Large intestine (tissue), 3 donors: ENCODE data around the gene SIDT2. TPM values are rescaled to one million over a fixed set of nuclear protein-coding genes. Genes with fewer than 3 reads are reported as not detected.

ENCODE experiments used
- DNase-seq, 2 donors: peaks; one replicate each; pipeline versions ENCODE4 v3.0.0 to v3.0.0-alpha.2; 2013
- H3K27ac ChIP-seq: one replicate; pipeline ENCODE4 v1.5.1; 2013; ENCODE audit warnings: low read length
- H3K27me3 ChIP-seq: 2 replicates; pipeline ENCODE4 v1.6.1; 2013; ENCODE audit warnings: low read length; ENCODE audit not compliant: control insufficient read depth, insufficient read depth
- H3K36me3 ChIP-seq: 2 replicates; pipeline ENCODE4 v1.6.1; 2013; ENCODE audit warnings: low read length; ENCODE audit not compliant: control insufficient read depth, insufficient read depth
- H3K4me1 ChIP-seq: one replicate; pipeline ENCODE4 v1.6.1; 2013; ENCODE audit warnings: low read length; ENCODE audit not compliant: control insufficient read depth, insufficient read depth
- H3K4me3 ChIP-seq: one replicate; pipeline ENCODE4 v1.5.1; 2013; ENCODE audit warnings: low read length
- H3K9me3 ChIP-seq: one replicate; pipeline ENCODE4 v1.6.1; 2013; ENCODE audit warnings: mild to moderate bottlenecking, low read depth, low read length, moderate library complexity; ENCODE audit not compliant: control insufficient read depth
- WGBS: methylation state at CpG from one replicate; pipeline ENCODE4 v1.1.5; 2013; ENCODE audit warnings: low lambda C conversion rate; ENCODE audit not compliant: insufficient coverage; 5-methylcytosine and 5-hydroxymethylcytosine counted together
- polyA plus RNA-seq: library from polyadenylated mRNA; unstranded; fragments of 120-200 nt; gene quantifications from one replicate; pipeline ENCODE4 v1.2.1, GENCODE V29; 2013

SIDT2 gene
- polyA plus RNA-seq, 1 donor: 94.9 TPM

GRCh38 chr11:117195761-117196160 lies 17.2 kb downstream of the SIDT2 start:
- H3K9me3 ChIP-seq: no peaks in the 10 kb centered on the region
- no CpG with 5 or more reads among the region's 19 CpGs for WGBS
- H3K36me3 ChIP-seq: peaks cover 54% of the 10 kb centered on the region
- no peak for DNase-seq
- H3K27ac ChIP-seq: no peak overlapping the region
- no peak overlapping the region for H3K4me3 ChIP-seq
- H3K27me3 ChIP-seq: no peaks in the 10 kb centered on the region
- H3K4me1 ChIP-seq: peaks cover 10% of the 10 kb centered on the region

DNA sequence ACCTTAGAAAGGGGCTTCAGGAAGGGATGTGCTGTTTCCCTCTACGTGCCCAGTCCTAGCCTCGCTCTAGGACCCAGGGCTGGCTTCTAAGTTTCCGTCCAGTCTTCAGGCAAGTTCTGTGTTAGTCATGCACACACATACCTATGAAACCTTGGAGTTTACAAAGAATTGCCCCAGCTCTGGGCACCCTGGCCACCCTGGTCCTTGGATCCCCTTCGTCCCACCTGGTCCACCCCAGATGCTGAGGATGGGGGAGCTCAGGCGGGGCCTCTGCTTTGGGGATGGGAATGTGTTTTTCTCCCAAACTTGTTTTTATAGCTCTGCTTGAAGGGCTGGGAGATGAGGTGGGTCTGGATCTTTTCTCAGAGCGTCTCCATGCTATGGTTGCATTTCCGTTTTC lies 18.5 kb downstream of the SIDT2 start:
- Histone ChIP-seq H3K9me3 (no peaks in the 10 kb centered on the region), H3K4me1 (peaks cover 10% of the 10 kb centered on the region), H3K27me3 (no peaks in the 10 kb centered on the region), H3K36me3 (peaks cover 46% of the 10 kb centered on the region), H3K27ac (no peak overlapping the region), H3K4me3 (no peak overlapping the region)
- no peak for DNase-seq
- 80% methylated on average over 1 of the region's 7 CpGs for WGBS

- WGBS: no CpG with 5 or more reads among the region's 17 CpGs
- DNase-seq: no peak
- Histone ChIP-seq H3K36me3 (peaks cover 40% of the 10 kb centered on the region), H3K27me3 (no peaks in the 10 kb centered on the region), H3K27ac (peak overlapping the region; percentile 85), H3K4me1 (peaks cover 10% of the 10 kb centered on the region), H3K9me3 (peaks cover under 1% of the 10 kb centered on the region), H3K4me3 (peak overlapping the region; percentile 15)
Observed at GRCh38 chr11:117197516-117198456, 19.2 kb downstream of the SIDT2 start.

DNA sequence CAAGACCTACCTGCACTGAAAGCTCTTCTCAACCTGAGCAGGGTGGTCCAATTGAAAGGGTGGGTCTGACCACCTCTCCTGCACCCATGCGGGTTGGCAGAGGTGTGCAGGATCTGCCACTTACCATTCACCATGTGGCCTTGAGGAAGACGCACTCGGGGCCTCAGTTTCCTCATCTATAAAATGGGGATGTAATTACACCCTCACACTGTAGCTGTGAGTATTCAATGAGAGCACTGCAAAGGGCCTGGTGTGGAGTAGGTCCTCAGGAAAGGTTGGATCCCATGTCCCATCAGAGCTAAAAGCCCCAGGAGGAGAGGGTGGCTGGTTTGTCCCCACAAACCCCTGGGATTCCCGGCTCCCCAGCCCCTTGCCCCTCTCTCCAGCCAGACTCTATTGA lies 20.1 kb downstream of the SIDT2 start:
- Histone ChIP-seq H3K27me3 (no peaks in the 10 kb centered on the region), H3K4me1 (peaks cover 10% of the 10 kb centered on the region), H3K4me3 (peak overlapping the region; percentile 15), H3K36me3 (peaks cover 36% of the 10 kb centered on the region), H3K9me3 (peaks cover 5% of the 10 kb centered on the region), H3K27ac (peak overlapping the region; percentile 85)
- DNase-seq: no peak
- WGBS: no CpG with 5 or more reads among the region's 4 CpGs

DNA sequence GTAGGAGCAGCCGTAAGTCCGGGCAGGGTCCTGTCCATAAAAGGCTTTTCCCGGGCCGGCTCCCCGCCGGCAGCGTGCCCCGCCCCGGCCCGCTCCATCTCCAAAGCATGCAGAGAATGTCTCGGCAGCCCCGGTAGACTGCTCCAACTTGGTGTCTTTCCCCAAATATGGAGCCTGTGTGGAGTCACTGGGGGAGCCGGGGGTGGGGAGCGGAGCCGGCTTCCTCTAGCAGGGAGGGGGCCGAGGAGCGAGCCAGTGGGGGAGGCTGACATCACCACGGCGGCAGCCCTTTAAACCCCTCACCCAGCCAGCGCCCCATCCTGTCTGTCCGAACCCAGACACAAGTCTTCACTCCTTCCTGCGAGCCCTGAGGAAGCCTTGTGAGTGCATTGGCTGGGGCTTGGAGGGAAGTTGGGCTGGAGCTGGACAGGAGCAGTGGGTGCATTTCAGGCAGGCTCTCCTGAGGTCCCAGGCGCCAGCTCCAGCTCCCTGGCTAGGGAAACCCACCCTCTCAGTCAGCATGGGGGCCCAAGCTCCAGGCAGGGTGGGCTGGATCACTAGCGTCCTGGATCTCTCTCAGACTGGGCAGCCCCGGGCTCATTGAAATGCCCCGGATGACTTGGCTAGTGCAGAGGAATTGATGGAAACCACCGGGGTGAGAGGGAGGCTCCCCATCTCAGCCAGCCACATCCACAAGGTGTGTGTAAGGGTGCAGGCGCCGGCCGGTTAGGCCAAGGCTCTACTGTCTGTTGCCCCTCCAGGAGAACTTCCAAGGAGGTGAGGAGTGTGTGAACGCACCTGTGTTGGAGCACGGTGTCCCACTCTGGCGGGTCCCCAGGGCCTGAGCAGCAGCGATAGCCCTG lies 20.7 kb downstream of the SIDT2 start, which contains the start of gene TAGLN:
TAGLN (plus strand) TSS at position 318 of the 863 bp plus-strand sequence. CDS start 3,644 bp downstream, outside the sequence.
- peaks cover 9% of the 10 kb centered on the region for H3K9me3 ChIP-seq
- WGBS: no CpG with 5 or more reads among the region's 34 CpGs
- peaks cover 10% of the 10 kb centered on the region for H3K4me1 ChIP-seq
- H3K4me3 ChIP-seq: peak within 1 kb of the TSS; percentile 41
- DNase-seq: peak; percentile 43 to 69
- peak within 1 kb of the TSS; percentile 85 for H3K27ac ChIP-seq
- H3K27me3 ChIP-seq: no peaks in the 10 kb centered on the region
- peaks cover 36% of the 10 kb centered on the region for H3K36me3 ChIP-seq

GRCh38 chr11:117199916-117200812 lies 21.6 kb downstream of the SIDT2 start:
- H3K27ac ChIP-seq: peak overlapping the region; percentile 62
- H3K36me3 ChIP-seq: peaks cover 40% of the 10 kb centered on the region
- H3K9me3 ChIP-seq: peaks cover 11% of the 10 kb centered on the region
- DNase-seq: no peak
- peaks cover 10% of the 10 kb centered on the region for H3K4me1 ChIP-seq
- H3K4me3 ChIP-seq: peak overlapping the region; percentile 41
- no peaks in the 10 kb centered on the region for H3K27me3 ChIP-seq
- no CpG with 5 or more reads among the region's 13 CpGs for WGBS

DNA sequence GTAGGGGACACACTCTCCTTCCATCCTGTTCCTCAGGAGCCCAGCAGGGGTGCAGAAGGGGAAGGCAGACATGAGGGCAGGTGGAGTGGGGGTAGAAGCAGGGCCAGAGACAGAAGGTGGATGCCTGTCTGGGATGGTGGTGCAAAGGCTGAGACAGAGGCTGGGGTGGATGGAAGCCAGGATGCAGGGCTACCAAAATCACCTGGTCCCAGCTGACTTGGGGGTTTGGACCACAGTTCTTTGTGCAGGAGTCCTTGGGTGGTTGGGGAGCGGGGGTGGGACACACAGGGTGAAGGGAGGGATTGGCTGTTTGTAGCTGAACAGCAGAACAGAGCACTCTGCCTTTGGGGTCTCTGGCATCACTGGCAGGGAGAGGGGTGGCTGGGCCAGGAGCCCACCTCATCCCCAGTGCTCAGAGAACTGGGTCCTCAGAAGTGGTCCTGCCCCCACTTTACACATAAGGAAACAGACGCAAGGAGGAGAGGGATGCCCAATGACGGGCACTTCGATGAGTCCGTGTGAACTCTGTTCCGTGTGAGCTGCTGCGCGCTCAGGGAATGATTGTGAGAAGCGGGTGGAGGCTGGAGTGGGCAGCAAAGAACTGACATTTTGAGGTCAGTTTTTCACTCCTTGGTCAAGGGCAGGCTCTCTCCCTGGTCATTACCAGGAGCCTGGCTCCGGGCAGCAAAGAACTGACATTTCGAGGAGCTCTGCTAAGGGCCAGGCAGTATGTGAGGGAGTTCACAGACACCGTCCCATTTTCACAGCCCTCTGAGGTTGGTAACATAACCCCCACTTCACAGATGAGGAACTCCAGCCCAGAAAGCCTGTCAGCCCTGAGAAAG lies 22.5 kb downstream of the SIDT2 start:
- peaks cover 10% of the 10 kb centered on the region for H3K4me1 ChIP-seq
- peaks cover 11% of the 10 kb centered on the region for H3K9me3 ChIP-seq
- no CpG with 5 or more reads among the region's 12 CpGs for WGBS
- H3K4me3 ChIP-seq: peak overlapping the region; percentile 41
- H3K27me3 ChIP-seq: no peaks in the 10 kb centered on the region
- peaks cover 39% of the 10 kb centered on the region for H3K36me3 ChIP-seq
- no peak for DNase-seq
- peak overlapping the region; percentile 62 for H3K27ac ChIP-seq

- H3K4me1 ChIP-seq: peaks cover 10% of the 10 kb centered on the region
- peaks cover 34% of the 10 kb centered on the region for H3K36me3 ChIP-seq
- DNase-seq: no peak
- H3K4me3 ChIP-seq: peak overlapping the region; percentile 41
- H3K27ac ChIP-seq: peak overlapping the region; percentile 62
- H3K9me3 ChIP-seq: peaks cover 11% of the 10 kb centered on the region
- WGBS: no CpG with 5 or more reads among the region's 14 CpGs
- no peaks in the 10 kb centered on the region for H3K27me3 ChIP-seq
Observed at GRCh38 chr11:117201658-117202305, 23.2 kb downstream of the SIDT2 start.
